Osteoblast (primary cell): ENCODE results near the gene EEF2K. TPM values are rescaled to one million over a fixed set of nuclear protein-coding genes. Genes with fewer than 3 reads are reported as not detected.

Experiments
- DNase-seq: peaks from one replicate; pipeline ENCODE4 v3.0.0; 2011; ENCODE audit warnings: low spot score, mixed read lengths; ENCODE audit not compliant: insufficient read length; ENCODE audit errors: missing footprints
- H2AFZ ChIP-seq: 2 replicates; pipeline ENCODE4 v1.6.0; 2011; ENCODE audit warnings: mild to moderate bottlenecking, low read length
- H3K27ac ChIP-seq: 2 replicates; pipeline ENCODE4 v1.5.1; 2011; ENCODE audit warnings: mild to moderate bottlenecking, low read depth, low read length, moderate library complexity
- H3K27me3 ChIP-seq: 2 replicates; pipeline ENCODE4 v1.6.0; 2012; ENCODE audit warnings: mild to moderate bottlenecking, control low read depth, inconsistent platforms, low read length, moderate library complexity; ENCODE audit not compliant: insufficient read depth
- H3K36me3 ChIP-seq: 2 replicates; pipeline ENCODE4 v1.5.1; 2011; ENCODE audit warnings: mild to moderate bottlenecking, low read length, control low read depth, moderate library complexity; ENCODE audit not compliant: insufficient read depth
- H3K4me1 ChIP-seq: 2 replicates; pipeline ENCODE4 v1.5.1; 2011; ENCODE audit warnings: mild to moderate bottlenecking, low read length, control low read depth, moderate library complexity; ENCODE audit not compliant: insufficient read depth
- H3K4me2 ChIP-seq: 2 replicates; pipeline ENCODE4 v1.6.0; 2011; ENCODE audit warnings: mild to moderate bottlenecking, low read length; ENCODE audit not compliant: insufficient read depth
- H3K4me3 ChIP-seq: fragments of 200-600 bp; sonication (generic); 3 replicates; pipeline ENCODE4 v1.5.1; 2012; ENCODE audit warnings: mild to moderate bottlenecking, low read length, inconsistent platforms; ENCODE audit not compliant: insufficient read depth
- H3K79me2 ChIP-seq: 2 replicates; pipeline ENCODE4 v1.6.0; 2012; ENCODE audit warnings: mild to moderate bottlenecking, low read length, control low read depth, inconsistent platforms; ENCODE audit not compliant: insufficient read depth
- H3K9me3 ChIP-seq: 2 replicates; pipeline ENCODE4 v1.5.1; 2011; ENCODE audit warnings: low read depth, low read length, control low read depth
- H4K20me1 ChIP-seq: 2 replicates; pipeline ENCODE4 v1.6.0; 2012; ENCODE audit warnings: mild to moderate bottlenecking, low read length, control low read depth; ENCODE audit not compliant: insufficient read depth
- total RNA-seq: library from RNA; depleted of rRNA; stranded (reverse); fragments of >200 nt; gene quantifications from 2 replicates; pipeline ENCODE4 v1.2.3, GENCODE V29; 2012
- TF ChIP-seq, protein P1 (sequence below): IDR thresholded peaks from 2 replicates; pipeline ENCODE4 v1.5.1; 2011; ENCODE audit warnings: mild to moderate bottlenecking, low read depth, low read length, moderate library complexity; ENCODE audit errors: extremely low read depth

EEF2K gene
- total RNA-seq, 1 donor, result 41.6 TPM

DNA sequence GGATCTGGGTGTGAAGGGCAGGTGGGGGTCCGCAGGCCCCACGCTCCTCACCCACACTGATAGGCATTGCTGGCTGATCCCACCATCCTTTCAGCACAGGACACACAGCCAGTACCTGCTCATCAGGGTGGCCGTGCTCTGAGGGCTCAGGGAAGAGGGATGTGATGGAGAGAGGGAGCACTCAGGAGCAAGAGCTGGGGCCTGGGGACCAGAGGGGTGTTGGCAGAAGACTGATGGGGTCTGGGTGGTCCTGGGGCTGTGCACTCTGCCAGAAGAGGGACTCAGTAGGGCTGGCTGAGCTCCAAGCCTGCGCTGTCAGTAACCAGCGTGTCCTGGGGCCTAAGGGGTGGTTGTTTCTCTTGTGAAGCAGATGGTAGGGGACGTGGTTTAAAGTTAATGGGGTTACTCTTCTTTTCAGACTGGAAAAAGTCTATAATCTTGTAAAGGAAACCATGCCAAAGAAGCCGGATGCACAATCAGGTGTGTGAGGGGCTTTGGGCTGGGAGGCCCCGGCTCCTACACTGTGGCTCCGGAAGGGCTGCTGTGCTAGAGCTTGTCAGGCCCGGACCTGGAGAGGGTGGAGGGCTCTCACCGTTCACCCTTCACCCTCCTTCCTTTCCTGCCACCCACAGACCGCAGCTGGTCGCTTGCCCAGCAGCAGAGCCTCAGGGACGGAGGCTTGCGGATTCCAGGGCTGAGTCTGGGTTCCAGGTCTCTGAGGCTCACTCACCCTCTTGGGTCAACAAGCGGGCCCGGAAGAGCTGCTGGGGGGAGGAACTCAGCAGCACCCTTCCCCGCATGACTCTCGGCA is 118.9 kb downstream of the EEF2K start:
- Histone ChIP-seq H3K4me1 (no peaks in the 10 kb centered on the region), H3K9me3 (no peaks in the 10 kb centered on the region), H4K20me1 (peaks cover 20% of the 10 kb centered on the region), H2AFZ (no peak overlapping the region), H3K4me3 (no peak overlapping the region), H3K27ac (no peak overlapping the region), H3K4me2 (no peak overlapping the region), H3K79me2 (peaks cover 8% of the 10 kb centered on the region), H3K27me3 (no peaks in the 10 kb centered on the region), H3K36me3 (peaks cover 57% of the 10 kb centered on the region)
- peak; percentile 66 for DNase-seq
- TF ChIP-seq, protein P1, sequence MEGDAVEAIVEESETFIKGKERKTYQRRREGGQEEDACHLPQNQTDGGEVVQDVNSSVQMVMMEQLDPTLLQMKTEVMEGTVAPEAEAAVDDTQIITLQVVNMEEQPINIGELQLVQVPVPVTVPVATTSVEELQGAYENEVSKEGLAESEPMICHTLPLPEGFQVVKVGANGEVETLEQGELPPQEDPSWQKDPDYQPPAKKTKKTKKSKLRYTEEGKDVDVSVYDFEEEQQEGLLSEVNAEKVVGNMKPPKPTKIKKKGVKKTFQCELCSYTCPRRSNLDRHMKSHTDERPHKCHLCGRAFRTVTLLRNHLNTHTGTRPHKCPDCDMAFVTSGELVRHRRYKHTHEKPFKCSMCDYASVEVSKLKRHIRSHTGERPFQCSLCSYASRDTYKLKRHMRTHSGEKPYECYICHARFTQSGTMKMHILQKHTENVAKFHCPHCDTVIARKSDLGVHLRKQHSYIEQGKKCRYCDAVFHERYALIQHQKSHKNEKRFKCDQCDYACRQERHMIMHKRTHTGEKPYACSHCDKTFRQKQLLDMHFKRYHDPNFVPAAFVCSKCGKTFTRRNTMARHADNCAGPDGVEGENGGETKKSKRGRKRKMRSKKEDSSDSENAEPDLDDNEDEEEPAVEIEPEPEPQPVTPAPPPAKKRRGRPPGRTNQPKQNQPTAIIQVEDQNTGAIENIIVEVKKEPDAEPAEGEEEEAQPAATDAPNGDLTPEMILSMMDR, result no peak

DNA sequence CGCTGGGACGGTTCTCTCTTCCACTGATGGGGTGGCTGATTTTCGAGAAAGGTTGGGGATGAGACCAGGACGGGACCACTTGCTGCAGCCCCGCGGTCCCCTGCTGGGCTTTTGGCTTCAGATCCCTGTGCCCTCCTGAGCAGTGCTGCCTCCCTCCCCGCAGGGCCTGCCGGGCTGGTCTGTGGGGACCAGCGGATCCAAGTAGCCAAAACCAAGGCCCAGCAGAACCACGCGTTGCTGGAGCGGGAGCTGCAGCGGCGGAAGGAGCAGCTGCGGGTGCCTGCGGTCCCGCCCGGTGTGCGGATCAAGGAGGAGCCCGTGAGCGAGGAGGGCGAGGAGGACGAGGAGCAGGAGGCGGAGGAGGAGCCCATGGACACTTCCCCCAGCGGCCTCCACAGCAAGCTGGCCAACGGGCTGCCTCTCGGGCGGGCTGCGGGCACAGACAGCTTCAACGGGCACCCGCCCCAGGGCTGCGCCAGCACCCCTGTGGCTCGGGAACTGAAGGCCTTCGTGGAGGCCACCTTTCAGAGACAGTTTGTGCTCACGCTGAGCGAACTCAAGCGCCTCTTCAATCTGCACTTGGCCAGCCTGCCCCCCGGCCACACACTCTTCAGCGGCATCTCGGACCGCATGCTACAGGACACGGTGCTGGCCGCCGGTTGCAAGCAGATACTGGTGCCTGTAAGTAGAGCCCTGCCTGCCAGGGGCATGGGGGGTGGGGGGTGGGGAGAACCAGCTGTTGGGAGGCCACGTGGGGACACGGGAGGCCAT is 119.7 kb downstream of the EEF2K start:
- H3K36me3 ChIP-seq, result peaks cover 57% of the 10 kb centered on the region
- peaks cover 18% of the 10 kb centered on the region for H4K20me1 ChIP-seq
- H3K27ac ChIP-seq, result no peak overlapping the region

DNA sequence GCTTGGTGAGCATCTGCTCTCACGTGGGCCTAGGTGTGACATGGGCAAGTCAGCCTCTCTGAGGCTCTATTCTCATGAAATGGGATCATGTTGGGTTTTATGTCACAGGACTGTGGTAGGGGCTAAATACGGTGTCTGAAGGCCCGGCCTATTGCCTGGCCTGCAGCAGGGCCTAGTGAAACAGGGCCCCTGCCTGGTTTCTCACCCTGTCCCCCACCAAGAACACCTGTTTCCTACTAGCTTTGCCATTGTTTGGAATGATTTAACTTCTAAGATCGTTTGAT is 120.2 kb downstream of the EEF2K start:
- no peak overlapping the region for H3K4me3 ChIP-seq
- peaks cover 8% of the 10 kb centered on the region for H3K79me2 ChIP-seq
- H3K9me3 ChIP-seq, result no peaks in the 10 kb centered on the region
- H3K36me3 ChIP-seq, result peaks cover 57% of the 10 kb centered on the region
- peaks cover 14% of the 10 kb centered on the region for H4K20me1 ChIP-seq
- TF ChIP-seq, protein P1, result no peak
- H3K27ac ChIP-seq, result no peak overlapping the region
- no peak overlapping the region for H2AFZ ChIP-seq
- H3K27me3 ChIP-seq, result no peaks in the 10 kb centered on the region
- no peaks in the 10 kb centered on the region for H3K4me1 ChIP-seq
- no peak overlapping the region for H3K4me2 ChIP-seq
- DNase-seq, result no peak

More for the DNA sequence above, 119.7 kb downstream of the EEF2K start:
- TF ChIP-seq, protein P1, result no peak
- no peaks in the 10 kb centered on the region for H3K27me3 ChIP-seq
- no peak overlapping the region for H3K4me2 ChIP-seq
- H3K79me2 ChIP-seq, result peaks cover 8% of the 10 kb centered on the region
- H2AFZ ChIP-seq, result no peak overlapping the region
- H3K9me3 ChIP-seq, result no peaks in the 10 kb centered on the region
- no peaks in the 10 kb centered on the region for H3K4me1 ChIP-seq
- H3K4me3 ChIP-seq, result no peak overlapping the region
- DNase-seq, result peak; percentile 59
